GM10847 (cell line): ENCODE data around the gene RASGRF2.

ENCODE experiments used
- POLR2A ChIP-seq: IDR thresholded peaks from 2 replicates; pipeline ENCODE4 v1.6.1; 2011; ENCODE audit not compliant: insufficient read length; ENCODE audit errors: extremely low read depth

RASGRF2 gene, protein sequence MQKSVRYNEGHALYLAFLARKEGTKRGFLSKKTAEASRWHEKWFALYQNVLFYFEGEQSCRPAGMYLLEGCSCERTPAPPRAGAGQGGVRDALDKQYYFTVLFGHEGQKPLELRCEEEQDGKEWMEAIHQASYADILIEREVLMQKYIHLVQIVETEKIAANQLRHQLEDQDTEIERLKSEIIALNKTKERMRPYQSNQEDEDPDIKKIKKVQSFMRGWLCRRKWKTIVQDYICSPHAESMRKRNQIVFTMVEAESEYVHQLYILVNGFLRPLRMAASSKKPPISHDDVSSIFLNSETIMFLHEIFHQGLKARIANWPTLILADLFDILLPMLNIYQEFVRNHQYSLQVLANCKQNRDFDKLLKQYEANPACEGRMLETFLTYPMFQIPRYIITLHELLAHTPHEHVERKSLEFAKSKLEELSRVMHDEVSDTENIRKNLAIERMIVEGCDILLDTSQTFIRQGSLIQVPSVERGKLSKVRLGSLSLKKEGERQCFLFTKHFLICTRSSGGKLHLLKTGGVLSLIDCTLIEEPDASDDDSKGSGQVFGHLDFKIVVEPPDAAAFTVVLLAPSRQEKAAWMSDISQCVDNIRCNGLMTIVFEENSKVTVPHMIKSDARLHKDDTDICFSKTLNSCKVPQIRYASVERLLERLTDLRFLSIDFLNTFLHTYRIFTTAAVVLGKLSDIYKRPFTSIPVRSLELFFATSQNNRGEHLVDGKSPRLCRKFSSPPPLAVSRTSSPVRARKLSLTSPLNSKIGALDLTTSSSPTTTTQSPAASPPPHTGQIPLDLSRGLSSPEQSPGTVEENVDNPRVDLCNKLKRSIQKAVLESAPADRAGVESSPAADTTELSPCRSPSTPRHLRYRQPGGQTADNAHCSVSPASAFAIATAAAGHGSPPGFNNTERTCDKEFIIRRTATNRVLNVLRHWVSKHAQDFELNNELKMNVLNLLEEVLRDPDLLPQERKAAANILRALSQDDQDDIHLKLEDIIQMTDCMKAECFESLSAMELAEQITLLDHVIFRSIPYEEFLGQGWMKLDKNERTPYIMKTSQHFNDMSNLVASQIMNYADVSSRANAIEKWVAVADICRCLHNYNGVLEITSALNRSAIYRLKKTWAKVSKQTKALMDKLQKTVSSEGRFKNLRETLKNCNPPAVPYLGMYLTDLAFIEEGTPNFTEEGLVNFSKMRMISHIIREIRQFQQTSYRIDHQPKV (N-terminal part only)

DNA sequence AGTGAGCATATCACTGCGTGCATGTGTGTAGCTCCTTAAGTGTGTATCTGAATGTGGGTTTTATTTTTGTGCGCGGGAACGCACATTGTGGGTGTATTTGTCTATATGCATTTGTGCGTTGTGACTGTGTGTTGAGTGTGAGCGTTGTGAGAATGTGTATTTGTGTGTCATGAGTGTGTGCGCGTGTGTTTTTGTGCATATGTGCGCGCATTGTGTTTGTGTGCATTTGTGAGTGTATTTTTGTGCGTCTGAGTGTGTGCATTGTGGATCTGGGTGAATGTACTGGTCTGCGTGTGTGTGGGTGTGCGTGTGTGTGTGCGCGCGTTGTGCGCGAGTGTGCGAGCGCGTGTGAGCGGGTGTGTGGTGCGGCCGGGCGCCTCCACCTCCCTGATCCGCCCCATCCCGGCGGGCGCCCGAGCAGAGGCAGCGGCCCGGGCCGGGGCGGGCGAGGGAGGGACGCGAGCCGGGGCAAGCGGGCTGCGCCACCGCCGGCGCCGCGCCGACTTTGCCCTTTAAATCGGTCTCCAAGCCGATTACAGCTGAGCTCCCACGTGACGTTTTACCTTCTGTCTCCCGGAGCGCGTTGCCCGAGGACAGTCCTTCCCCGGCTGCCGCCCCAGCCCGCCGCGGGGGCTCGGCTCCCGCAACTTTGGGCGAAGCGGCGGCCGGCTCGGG, at the start of gene RASGRF2:
RASGRF2 (plus strand) TSS at position 596 of the 675 bp plus-strand sequence. CDS start 376 bp downstream, outside the sequence.
- TF ChIP-seq POLR2A = no peak

DNA sequence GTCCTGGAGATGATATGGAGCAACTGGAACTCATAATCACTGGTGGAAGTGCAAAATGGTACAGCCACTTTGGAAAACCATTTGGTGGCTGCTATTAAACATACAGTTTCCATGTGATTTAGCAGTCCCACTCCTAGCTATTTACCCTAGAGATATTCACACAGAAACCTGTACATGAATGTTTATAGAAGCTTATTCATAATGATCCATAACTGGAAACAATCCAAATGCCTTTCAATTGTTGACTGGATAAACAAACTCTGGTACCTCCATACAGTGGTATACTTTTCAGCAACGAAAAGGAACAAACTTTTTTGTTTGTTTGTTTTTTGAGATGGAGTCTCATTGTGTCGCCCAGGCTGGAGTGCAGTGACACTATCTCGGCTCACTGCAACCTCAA, 47.7 kb upstream of the RASGRF2 start:
- TF ChIP-seq POLR2A = no peak

DNA sequence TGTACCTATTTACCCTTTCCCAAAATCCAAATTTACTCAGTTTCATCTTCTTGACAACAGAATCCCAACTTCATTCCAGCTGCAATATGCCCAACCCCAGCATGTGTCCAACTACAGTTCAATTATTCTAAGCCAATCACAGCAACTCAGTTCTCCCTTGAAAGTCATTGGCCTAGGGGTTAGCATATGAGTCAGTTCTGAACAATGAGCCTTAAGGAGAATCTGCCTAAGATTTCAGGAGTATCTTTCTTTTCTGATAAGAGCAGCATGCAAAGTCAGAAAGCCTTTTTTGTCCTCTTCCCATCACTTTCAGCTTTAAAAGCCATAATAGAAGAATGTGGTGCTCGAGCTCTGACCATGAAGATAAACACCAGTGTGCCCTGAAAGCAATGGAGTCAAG, 44.4 kb upstream of the RASGRF2 start:
- no peak for TF ChIP-seq POLR2A

DNA sequence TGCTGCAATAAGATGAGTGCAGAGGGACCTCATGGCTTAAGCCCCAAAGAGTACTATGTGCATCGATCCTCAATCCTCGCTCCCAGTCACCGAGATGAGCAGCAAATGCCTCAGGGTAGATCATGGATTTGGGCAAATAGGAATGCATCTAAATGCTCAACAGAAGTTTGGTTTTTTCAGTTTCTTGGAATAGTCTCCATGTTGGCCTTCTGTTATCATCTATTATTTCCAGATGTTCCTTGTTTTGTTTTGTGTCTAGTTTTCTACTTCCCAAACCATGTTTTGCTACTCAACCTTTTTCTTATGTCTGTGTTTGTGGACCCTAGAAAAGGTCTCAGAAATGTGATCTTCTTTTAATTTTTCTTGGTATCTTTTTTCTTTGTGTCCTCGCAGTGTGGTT, 43.5 kb upstream of the RASGRF2 start:
- TF ChIP-seq POLR2A = no peak

DNA sequence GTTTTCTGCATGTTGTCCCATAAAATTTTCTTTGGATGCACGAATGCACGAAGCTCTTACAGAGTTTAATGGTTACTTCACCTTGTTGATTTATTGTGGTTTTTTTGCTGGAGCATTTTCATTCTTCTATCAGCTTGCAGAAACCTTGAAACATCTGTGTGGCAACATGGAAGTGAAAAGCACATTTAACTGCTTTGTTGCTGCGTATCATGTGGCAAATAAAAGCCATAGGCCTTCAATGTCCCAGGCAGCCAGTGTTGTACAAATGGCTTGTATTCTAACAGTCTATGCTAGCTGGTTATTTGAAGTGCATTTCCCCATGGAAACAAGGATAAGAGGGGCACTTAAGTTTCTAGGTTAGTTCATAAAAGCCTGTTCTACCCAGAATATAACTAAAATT, 42.5 kb upstream of the RASGRF2 start:
- TF ChIP-seq POLR2A = no peak

DNA sequence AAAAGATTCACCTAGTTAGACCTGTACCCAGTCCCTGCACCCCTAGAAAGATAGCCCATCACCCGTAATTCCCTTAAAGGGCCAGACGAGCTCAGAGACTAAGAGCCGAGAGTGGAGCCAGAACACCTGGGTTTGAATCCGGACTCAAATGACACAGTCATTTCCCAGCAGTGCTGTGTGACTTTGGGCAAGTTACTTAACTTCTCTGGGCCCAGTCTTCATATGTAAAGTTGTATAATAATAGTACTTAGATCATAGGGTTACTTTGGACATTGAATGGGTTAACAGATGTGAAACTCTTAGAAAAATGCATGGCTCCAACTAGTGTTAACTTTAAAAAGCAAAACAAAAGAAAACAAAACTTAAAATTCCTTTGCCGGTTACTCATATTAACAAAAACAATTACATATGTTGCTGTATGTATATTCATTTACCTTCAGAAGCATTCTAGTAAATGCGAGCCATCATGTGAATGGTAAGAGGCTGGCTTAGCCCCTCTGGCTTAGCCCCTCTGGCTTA, 40.4 kb upstream of the RASGRF2 start:
- no peak for TF ChIP-seq POLR2A

DNA sequence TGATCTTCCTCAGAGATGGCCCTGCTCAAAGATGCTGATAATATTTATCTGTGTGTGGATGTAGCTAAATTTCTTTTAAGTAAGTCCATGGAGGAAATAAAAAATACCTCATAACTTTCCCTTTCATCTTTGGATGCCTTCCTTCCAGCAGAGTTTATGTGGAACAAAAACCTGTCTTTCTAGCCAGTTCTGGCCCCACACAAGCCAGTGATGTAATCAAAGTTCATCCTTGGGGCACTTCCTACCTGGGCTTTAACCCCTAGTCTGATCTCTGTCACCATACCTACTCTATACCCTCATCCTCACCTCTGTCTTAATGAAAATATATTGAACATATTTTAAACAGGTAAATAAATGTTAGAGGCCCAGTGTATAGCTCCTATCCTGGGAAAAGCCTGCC, 39.8 kb upstream of the RASGRF2 start:
- TF ChIP-seq POLR2A = no peak

DNA sequence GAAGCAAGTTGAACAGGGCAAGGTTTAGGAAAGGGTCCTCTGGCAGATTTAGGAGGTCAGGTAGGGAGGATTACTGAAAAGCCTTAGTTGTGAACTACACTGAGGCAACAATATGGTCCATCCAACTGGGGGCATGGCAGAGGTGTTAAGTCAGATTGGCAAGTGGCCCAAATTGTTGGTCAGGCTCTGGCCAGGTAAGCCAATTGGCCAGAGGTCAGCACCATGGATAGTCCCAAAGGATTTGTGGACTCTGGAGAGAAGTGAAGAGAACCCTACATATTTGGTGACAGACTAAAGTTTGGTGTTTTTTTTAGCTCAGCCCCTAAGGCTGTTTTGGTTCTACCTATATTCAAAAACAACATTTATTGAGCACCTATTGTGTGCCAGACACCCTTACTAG, 39.1 kb upstream of the RASGRF2 start:
- no peak for TF ChIP-seq POLR2A

DNA sequence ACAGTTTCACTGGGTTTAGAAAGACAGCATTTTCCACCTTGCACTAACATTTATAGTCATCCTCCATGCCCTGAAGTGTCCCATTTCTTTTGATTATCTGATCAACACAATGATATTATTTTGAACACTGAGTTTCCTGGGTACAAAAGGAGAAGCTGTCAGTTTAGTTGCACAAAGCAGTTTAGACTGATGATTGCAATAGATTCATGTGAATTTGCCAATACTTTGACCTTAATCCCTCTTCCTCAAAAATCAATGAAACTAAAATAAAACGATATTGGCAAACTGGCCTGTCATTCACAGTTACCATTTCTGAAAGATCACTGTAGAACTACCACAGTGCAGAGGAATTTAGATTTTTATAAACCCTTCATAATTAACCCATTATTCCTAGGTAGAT, 34.2 kb upstream of the RASGRF2 start:
- TF ChIP-seq POLR2A = no peak

DNA sequence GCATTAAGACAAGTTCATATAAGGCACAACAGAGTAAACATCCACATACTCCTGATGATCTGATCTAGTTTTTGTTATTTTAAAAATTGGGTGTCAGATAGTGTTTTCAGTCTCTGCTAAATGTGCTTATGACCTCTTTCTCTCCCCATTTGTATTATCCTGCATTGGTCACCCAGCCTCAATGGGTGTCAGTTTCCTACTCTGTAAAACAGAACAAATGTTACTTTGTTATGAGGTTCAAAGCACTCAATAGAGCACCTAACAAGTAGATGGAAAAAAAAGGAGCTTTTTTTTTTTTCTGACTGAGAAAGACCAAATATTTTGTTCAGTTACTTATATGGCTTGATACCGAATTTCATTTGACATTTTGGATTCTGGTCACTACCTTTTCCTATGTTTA, 33.6 kb upstream of the RASGRF2 start:
- TF ChIP-seq POLR2A = no peak

DNA sequence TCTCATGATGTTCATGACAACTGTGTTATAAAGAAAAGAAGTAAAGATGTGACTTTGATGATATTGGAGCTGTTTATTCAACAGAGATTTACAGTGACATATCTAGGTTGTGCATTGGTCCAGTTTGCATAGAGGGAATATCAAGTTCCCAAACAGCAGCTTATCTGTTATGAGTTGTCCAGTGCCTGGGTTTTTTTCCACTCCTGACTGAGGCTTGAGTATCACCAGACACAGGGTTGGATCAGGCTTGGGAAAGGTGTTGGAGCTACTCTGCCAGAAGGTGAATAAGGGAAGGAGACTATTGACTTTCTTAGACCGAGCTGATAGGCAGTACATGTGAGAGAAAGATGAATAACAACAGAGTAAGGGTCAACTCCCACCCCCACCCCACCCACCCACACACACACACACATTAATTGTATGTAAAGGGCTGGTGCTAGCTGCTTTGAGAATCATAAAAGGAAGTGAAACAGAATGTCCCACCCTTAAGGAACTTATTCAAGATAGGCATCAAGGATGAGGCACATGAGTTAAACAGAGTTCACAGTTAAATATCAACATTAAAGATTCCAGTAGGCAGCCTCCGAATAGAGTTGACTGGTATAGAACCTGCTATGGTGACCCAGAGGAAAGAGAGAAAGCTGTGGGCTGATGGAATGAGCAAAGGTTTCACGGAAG, 33.0 kb upstream of the RASGRF2 start:
- TF ChIP-seq POLR2A = no peak

DNA sequence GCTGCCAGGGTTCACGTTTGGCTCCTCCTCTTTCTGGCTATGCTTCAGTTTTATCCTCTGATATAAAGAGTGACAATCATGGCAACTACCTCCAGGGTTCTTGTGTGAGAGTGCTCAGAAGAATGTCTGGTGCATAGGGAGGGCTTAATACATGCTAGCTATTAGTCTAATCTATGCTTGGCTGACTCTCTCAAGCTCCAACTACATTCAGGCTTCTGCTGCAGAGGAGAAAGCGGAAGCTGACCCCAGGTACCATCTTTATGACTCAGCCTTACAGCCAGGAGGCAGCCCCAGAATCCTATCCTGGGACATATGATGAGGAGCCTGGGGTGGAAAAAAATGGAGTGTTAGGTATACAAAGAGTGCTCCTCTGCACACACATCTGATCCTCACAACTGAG, 32.1 kb upstream of the RASGRF2 start:
- TF ChIP-seq POLR2A = no peak

DNA sequence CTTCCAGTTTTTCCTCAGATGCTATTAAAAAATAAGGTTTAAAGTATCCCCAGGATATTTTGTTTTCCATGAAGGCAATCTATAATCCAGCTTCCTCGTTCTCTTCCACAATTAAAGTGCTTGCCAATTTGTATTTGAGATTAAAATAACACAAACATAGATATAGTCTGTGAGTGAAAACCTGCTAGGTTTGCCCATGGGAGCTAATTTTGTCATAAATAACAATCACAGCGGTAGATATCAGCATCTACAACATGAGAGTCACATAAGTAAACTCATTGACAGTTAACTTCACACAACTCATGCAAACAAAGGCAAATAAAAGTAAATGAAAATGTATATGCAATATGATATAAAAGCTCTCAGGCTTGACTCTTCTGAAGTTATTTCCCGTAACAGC, 29.2 kb upstream of the RASGRF2 start:
- no peak for TF ChIP-seq POLR2A

DNA sequence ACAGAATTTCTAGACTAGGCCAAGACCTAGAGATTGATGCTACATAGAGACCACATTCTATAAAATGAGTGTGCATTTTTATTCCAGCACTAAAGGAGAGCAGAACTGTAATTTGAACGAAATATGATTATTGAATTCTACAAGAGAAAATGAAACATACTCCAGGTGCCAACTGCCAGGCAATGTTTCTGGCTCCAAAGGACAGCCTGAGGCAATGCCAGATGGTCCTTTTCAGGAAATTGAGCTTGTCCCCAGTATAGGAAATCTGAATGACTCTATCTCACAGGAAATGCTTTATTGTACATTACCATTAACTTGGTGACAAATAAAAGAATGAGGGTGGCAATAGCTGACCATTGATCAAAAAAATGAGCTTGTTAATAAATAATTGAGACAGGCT, 28.8 kb upstream of the RASGRF2 start:
- TF ChIP-seq POLR2A = no peak
